IMR-90 (cell line): Measurements from ENCODE around the gene MYL6. TPM values are rescaled to one million over a fixed set of nuclear protein-coding genes. Genes with fewer than 3 reads are reported as not detected.

Source experiments
- ATAC-seq: fragments of 200-7000 bp; cut with Tn5 transposase; 2 replicates; pipeline ENCODE4 v1.9.1; 2020; ENCODE audit warnings: low read depth, mild to moderate bottlenecking, moderate library complexity
- BruUV-seq: library from RNA; stranded (reverse); fragments of 400-500 nt; replicated peaks from 2 replicates; lab custom pipeline; 2021; lab: Mats Ljungman, UMichigan
- CTCF ChIA-PET: fragments of 300-600 bp; formaldehyde crosslinking; extraction: SDS; loops from one replicate; lab custom pipeline; 2021; ENCODE audit warnings: antibody characterized with exemption; lab: Yijun Ruan, JAX
- POLR2A ChIA-PET: fragments of 300-600 bp; sonication (Branson Sonifier 250); formaldehyde crosslinking; loops from one replicate; lab custom pipeline; 2022; ENCODE audit warnings: antibody characterized with exemption; ENCODE audit not compliant: unreplicated experiment; lab: Charles Lee
- DNase-seq: peaks from one replicate; pipeline ENCODE4 v3.0.0; 2013
- H2AFZ ChIP-seq: replicated peaks from 2 replicates; pipeline ENCODE3; 2013; ENCODE audit warnings: low read length, mild to moderate bottlenecking; ENCODE audit not compliant: poor library complexity
- H2AK5ac ChIP-seq: 2 replicates; pipeline ENCODE4 v1.6.1; 2013; ENCODE audit warnings: low read depth, low read length, inconsistent platforms
- H2AK9ac ChIP-seq: replicated peaks from 2 replicates; pipeline ENCODE3; 2013; ENCODE audit warnings: mild to moderate bottlenecking, low read depth, low read length, moderate library complexity; ENCODE audit not compliant: poor library complexity
- H2BK120ac ChIP-seq: 2 replicates; pipeline ENCODE4 v1.6.1; 2013; ENCODE audit warnings: low read depth, low read length, inconsistent platforms
- H2BK15ac ChIP-seq: 3 replicates; pipeline ENCODE4 v1.6.1; 2013; ENCODE audit warnings: low read depth, low read length, inconsistent platforms
- H2BK20ac ChIP-seq: 2 replicates; pipeline ENCODE4 v1.6.1; 2013; ENCODE audit warnings: low read depth, mild to moderate bottlenecking, inconsistent platforms, low read length, moderate library complexity
- H2BK5ac ChIP-seq: 2 replicates; pipeline ENCODE4 v1.6.1; 2013; ENCODE audit warnings: mild to moderate bottlenecking, low read depth, low read length, inconsistent platforms; ENCODE audit not compliant: poor library complexity, severe bottlenecking
- H3K14ac ChIP-seq: replicated peaks from 2 replicates; pipeline ENCODE4 v1.6.1; 2013; ENCODE audit warnings: low read depth, low read length, inconsistent platforms
- H3K18ac ChIP-seq: 2 replicates; pipeline ENCODE4 v1.6.1; 2013; ENCODE audit warnings: low read depth, low read length, control low read depth
- H3K23ac ChIP-seq: 2 replicates; pipeline ENCODE4 v1.6.1; 2013; ENCODE audit warnings: low read depth, low read length, inconsistent platforms
- H3K27ac ChIP-seq: 2 replicates; pipeline ENCODE4 v1.5.1; 2013; ENCODE audit warnings: mild to moderate bottlenecking, control low read depth, low read length; ENCODE audit not compliant: insufficient read depth
- H3K27me3 ChIP-seq: 2 replicates; pipeline ENCODE4 v1.6.1; 2013; ENCODE audit warnings: low read length; ENCODE audit not compliant: control insufficient read depth, insufficient read depth
- H3K36me3 ChIP-seq: 2 replicates; pipeline ENCODE4 v1.6.1; 2013; ENCODE audit warnings: low read length, mixed read lengths; ENCODE audit not compliant: control insufficient read depth, insufficient read depth
- H3K4ac ChIP-seq: 2 replicates; pipeline ENCODE4 v1.6.1; 2013; ENCODE audit warnings: low read depth, low read length, inconsistent platforms
- H3K4me1 ChIP-seq: 2 replicates; pipeline ENCODE4 v1.6.1; 2013; ENCODE audit warnings: low read length, mixed read lengths; ENCODE audit not compliant: control insufficient read depth, insufficient read depth
- H3K4me2 ChIP-seq: 2 replicates; pipeline ENCODE4 v1.6.1; 2013; ENCODE audit warnings: low read depth, mild to moderate bottlenecking, control low read depth, low read length, moderate library complexity
- H3K4me3 ChIP-seq: 2 replicates; pipeline ENCODE4 v1.5.1; 2013; ENCODE audit warnings: low read depth, mild to moderate bottlenecking, control low read depth, low read length, moderate library complexity; ENCODE audit not compliant: insufficient read depth
- H3K56ac ChIP-seq: 2 replicates; pipeline ENCODE4 v1.6.1; 2013; ENCODE audit warnings: low read length, inconsistent platforms; ENCODE audit not compliant: insufficient read depth; ENCODE audit errors: extremely low read depth
- H3K79me1 ChIP-seq, 2 experiments: 2 replicates each; pipeline ENCODE4 v1.6.1; 2013; ENCODE audit warnings: low read length in 2 of 2, inconsistent platforms in 1 of 2, low read depth in 1 of 2
- H3K9ac ChIP-seq: 2 replicates; pipeline ENCODE4 v1.6.1; 2013; ENCODE audit warnings: low read depth, low read length, control low read depth
- H3K9me1 ChIP-seq: 2 replicates; pipeline ENCODE4 v1.6.1; 2013; ENCODE audit warnings: low read length, inconsistent platforms; ENCODE audit not compliant: insufficient read depth
- H3K9me3 ChIP-seq: 2 replicates; pipeline ENCODE4 v1.6.1; 2013; ENCODE audit warnings: low read length; ENCODE audit not compliant: control insufficient read depth, insufficient read depth
- H4K20me1 ChIP-seq: 2 replicates; pipeline ENCODE4 v1.6.1; 2013; ENCODE audit warnings: low read length, inconsistent platforms; ENCODE audit not compliant: insufficient read depth
- H4K5ac ChIP-seq: 2 replicates; pipeline ENCODE4 v1.6.1; 2013; ENCODE audit warnings: mild to moderate bottlenecking, low read depth, low read length, control low read depth
- H4K8ac ChIP-seq, 2 experiments: 2 replicates each; pipeline ENCODE4 v1.6.1; 2013; ENCODE audit warnings: low read depth in 2 of 2, low read length in 2 of 2, control low read depth in 1 of 2, inconsistent platforms in 1 of 2
- H4K91ac ChIP-seq: 2 replicates; pipeline ENCODE4 v1.6.1; 2013; ENCODE audit warnings: low read depth, low read length, inconsistent platforms; ENCODE audit not compliant: insufficient read depth
- BHLHE40 ChIP-seq: fragments of 150-350 bp; IDR thresholded peaks from 2 replicates; pipeline ENCODE4 v1.6.1; 2016; ENCODE audit warnings: mild to moderate bottlenecking, low read depth, low read length
- CEBPB ChIP-seq: IDR thresholded peaks from 2 replicates; pipeline ENCODE4 v1.6.1; 2012; ENCODE audit warnings: low read depth, low read length, improper control_type of control experiment
- CHD1 ChIP-seq: IDR thresholded peaks from 2 replicates; pipeline ENCODE4 v1.6.1; 2012; ENCODE audit warnings: low read depth, low read length, improper control_type of control experiment
- FOS ChIP-seq: fragments of 150-350 bp; IDR thresholded peaks from 2 replicates; pipeline ENCODE4 v1.6.1; 2016; ENCODE audit warnings: low read depth, low read length
- MAFK ChIP-seq: IDR thresholded peaks from 2 replicates; pipeline ENCODE4 v1.6.1; 2012; ENCODE audit warnings: low read depth, low read length, improper control_type of control experiment
- MAZ ChIP-seq: IDR thresholded peaks from 2 replicates; pipeline ENCODE4 v1.6.1; 2012; ENCODE audit warnings: low read depth, mild to moderate bottlenecking, low read length, improper control_type of control experiment, moderate library complexity, borderline replicate concordance
- MXI1 ChIP-seq: IDR thresholded peaks from 2 replicates; pipeline ENCODE4 v1.6.1; 2012; ENCODE audit warnings: low read depth, mild to moderate bottlenecking, low read length, moderate library complexity, borderline replicate concordance
- NFE2L2 ChIP-seq: fragments of 150-350 bp; IDR thresholded peaks from 2 replicates; pipeline ENCODE4 v1.6.1; 2016; ENCODE audit warnings: low read depth, mild to moderate bottlenecking, low read length
- POLR2A ChIP-seq: IDR thresholded peaks from 2 replicates; pipeline ENCODE4 v1.6.1; 2012; ENCODE audit warnings: mild to moderate bottlenecking, low read depth, low read length
- RAD21 ChIP-seq: IDR thresholded peaks from 2 replicates; pipeline ENCODE4 v1.6.1; 2012; ENCODE audit warnings: low read length, improper control_type of control experiment
- RCOR1 ChIP-seq: IDR thresholded peaks from 2 replicates; pipeline ENCODE4 v1.6.1; 2012; ENCODE audit warnings: mild to moderate bottlenecking, low read length, improper control_type of control experiment; ENCODE audit not compliant: insufficient replicate concordance
- RFX5 ChIP-seq: IDR thresholded peaks from 2 replicates; pipeline ENCODE4 v1.8.0; 2012; ENCODE audit warnings: low read depth, mild to moderate bottlenecking, low read length, moderate library complexity
- SMC3 ChIP-seq: fragments of 150-350 bp; IDR thresholded peaks from 2 replicates; pipeline ENCODE4 v1.6.1; 2016; ENCODE audit warnings: low read depth, mild to moderate bottlenecking, antibody characterized with exemption, low read length, moderate library complexity
- dilution Hi-C: fragments of 300-500 bp; cut with HindIII; formaldehyde crosslinking; loops from one replicate; pipeline ENCODE4 v1.14.3; 2018; ENCODE audit warnings: low sequenced_read_pairs; ENCODE audit not compliant: unreplicated experiment
- in situ Hi-C: fragments of 300-500 bp; cut with MboI; formaldehyde crosslinking; loops from 3 replicates; pipeline ENCODE4 v1.14.3; 2019; ENCODE audit warnings: low sequenced_read_pairs, inconsistent platforms, mixed read lengths
- intact Hi-C: fragments of 100-400 bp; cut with micrococcal nuclease; formaldehyde crosslinking; loops from 2 replicates; pipeline ENCODE4 v1.10.0; 2022
- polyA plus RNA-seq, 3 experiments: library from polyadenylated mRNA; depleted of rRNA; stranded (reverse); fragments of >200 nt; gene quantifications; 2 replicates each; pipeline ENCODE4 v1.2.3, GENCODE V29; 2012; ENCODE audit warnings: low replicate concordance in 1 of 3
- total RNA-seq: library from RNA; depleted of rRNA; stranded (reverse); fragments of >200 nt; gene quantifications from 2 replicates; pipeline ENCODE4 v1.2.3, GENCODE V29; 2012
- TF ChIP-seq, protein P1 (sequence below): conservative IDR thresholded peaks from 2 replicates; pipeline ENCODE4 v1.5.1; 2012; ENCODE audit warnings: mild to moderate bottlenecking, low read depth, low read length, improper control_type of control experiment
- TF ChIP-seq, protein P2 (sequence below): fragments of 150-350 bp; IDR thresholded peaks from 2 replicates; pipeline ENCODE4 v1.6.1; 2017; ENCODE audit warnings: mild to moderate bottlenecking, antibody characterized with exemption, low read length, low read depth
- TF ChIP-seq, protein P3 (sequence below): fragments of 150-350 bp; IDR thresholded peaks from 2 replicates; pipeline ENCODE4 v1.6.1; 2016; ENCODE audit warnings: low read depth, mild to moderate bottlenecking, low read length, moderate library complexity, borderline replicate concordance

MYL6 gene
- total and polyA plus RNA-seq, 2 of the 4 experiments (the other 2 are of a cell fraction) = 4,816 to 6,979 TPM

DNA sequence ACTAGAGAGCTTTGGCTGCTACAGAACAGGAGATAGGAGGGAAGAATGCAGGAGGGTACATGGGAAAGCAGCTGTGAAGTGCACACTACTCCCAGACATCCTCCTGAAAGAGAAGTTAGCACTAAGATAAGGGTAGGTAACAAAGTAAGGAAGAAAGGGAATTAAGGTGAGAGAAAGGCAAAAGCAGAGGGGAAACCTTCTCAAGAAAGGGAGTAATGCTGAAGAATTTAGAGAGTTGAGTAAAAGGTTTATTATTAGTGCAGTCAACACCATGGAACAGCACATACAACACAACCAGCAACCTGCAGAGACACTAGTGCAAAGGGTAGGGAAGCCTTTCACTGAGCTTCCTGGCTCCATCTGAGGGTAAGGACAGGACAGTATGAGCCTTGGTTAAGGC is 46.1 kb downstream of the MYL6 start:
- DNase-seq (no peak), ATAC-seq (no peak)
- Histone ChIP-seq H4K8ac (no peak overlapping the region), H3K56ac (no peak overlapping the region), H4K91ac (no peak overlapping the region), H3K18ac (no peak overlapping the region), H3K23ac (no peak overlapping the region), H3K4ac (no peak overlapping the region), H3K9me1 (no peaks in the 10 kb centered on the region; the same call in 1 of the 2 replicates), H4K20me1 (peaks cover 13% of the 10 kb centered on the region), H3K4me2 (no peak overlapping the region), H2AFZ (no peak overlapping the region), H3K9ac (no peak overlapping the region), H2BK120ac (no peak overlapping the region), H3K36me3 (peaks cover 33% of the 10 kb centered on the region), H2AK5ac (no peak overlapping the region), H3K27me3 (no peaks in the 10 kb centered on the region), H2BK20ac (no peak overlapping the region), H3K14ac (no peak overlapping the region), H3K4me1 (peaks cover 7% of the 10 kb centered on the region), H3K79me1 (peaks cover 6 to 28% of the 10 kb centered on the region in 2 experiments), H4K5ac (no peak overlapping the region), H2BK5ac (no peak overlapping the region), H3K9me3 (no peaks in the 10 kb centered on the region), H2BK15ac (no peak overlapping the region), H3K27ac (no peak overlapping the region), H3K4me3 (no peak overlapping the region), H2AK9ac (no peak overlapping the region)
- in situ Hi-C loops (no loop called here), intact Hi-C loops (no loop called here), dilution Hi-C loops (no loop called here)
- ChIA-PET POLR2A (no interaction called here), CTCF (no interaction called here)
- TF ChIP-seq, protein P1, sequence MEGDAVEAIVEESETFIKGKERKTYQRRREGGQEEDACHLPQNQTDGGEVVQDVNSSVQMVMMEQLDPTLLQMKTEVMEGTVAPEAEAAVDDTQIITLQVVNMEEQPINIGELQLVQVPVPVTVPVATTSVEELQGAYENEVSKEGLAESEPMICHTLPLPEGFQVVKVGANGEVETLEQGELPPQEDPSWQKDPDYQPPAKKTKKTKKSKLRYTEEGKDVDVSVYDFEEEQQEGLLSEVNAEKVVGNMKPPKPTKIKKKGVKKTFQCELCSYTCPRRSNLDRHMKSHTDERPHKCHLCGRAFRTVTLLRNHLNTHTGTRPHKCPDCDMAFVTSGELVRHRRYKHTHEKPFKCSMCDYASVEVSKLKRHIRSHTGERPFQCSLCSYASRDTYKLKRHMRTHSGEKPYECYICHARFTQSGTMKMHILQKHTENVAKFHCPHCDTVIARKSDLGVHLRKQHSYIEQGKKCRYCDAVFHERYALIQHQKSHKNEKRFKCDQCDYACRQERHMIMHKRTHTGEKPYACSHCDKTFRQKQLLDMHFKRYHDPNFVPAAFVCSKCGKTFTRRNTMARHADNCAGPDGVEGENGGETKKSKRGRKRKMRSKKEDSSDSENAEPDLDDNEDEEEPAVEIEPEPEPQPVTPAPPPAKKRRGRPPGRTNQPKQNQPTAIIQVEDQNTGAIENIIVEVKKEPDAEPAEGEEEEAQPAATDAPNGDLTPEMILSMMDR = no peak
- TF ChIP-seq RCOR1 (no peak), RFX5 (no peak), MXI1 (no peak), SMC3 (no peak), MAZ (no peak), FOS (no peak), CHD1 (no peak), BHLHE40 (no peak), CEBPB (no peak), POLR2A (no peak), MAFK (no peak), RAD21 (no peak), NFE2L2 (no peak)
- TF ChIP-seq, protein P2, sequence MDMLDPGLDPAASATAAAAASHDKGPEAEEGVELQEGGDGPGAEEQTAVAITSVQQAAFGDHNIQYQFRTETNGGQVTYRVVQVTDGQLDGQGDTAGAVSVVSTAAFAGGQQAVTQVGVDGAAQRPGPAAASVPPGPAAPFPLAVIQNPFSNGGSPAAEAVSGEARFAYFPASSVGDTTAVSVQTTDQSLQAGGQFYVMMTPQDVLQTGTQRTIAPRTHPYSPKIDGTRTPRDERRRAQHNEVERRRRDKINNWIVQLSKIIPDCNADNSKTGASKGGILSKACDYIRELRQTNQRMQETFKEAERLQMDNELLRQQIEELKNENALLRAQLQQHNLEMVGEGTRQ = no peak
- TF ChIP-seq, protein P3, sequence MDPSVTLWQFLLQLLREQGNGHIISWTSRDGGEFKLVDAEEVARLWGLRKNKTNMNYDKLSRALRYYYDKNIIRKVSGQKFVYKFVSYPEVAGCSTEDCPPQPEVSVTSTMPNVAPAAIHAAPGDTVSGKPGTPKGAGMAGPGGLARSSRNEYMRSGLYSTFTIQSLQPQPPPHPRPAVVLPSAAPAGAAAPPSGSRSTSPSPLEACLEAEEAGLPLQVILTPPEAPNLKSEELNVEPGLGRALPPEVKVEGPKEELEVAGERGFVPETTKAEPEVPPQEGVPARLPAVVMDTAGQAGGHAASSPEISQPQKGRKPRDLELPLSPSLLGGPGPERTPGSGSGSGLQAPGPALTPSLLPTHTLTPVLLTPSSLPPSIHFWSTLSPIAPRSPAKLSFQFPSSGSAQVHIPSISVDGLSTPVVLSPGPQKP = no peak
- BruUV-seq = no TSS peak
